Activated naive CD4-positive, alpha-beta T cell treated with anti-CD3 and anti-CD28 coated beads, Interleukin-2, amount 50 U/mL, for 16 hours (primary cell): ENCODE results near the gene AGMAT.

ENCODE experiments used
- DNase-seq: peaks from one replicate; pipeline ENCODE4 v3.0.0-alpha.2; 2020

The AGMAT gene

DNA sequence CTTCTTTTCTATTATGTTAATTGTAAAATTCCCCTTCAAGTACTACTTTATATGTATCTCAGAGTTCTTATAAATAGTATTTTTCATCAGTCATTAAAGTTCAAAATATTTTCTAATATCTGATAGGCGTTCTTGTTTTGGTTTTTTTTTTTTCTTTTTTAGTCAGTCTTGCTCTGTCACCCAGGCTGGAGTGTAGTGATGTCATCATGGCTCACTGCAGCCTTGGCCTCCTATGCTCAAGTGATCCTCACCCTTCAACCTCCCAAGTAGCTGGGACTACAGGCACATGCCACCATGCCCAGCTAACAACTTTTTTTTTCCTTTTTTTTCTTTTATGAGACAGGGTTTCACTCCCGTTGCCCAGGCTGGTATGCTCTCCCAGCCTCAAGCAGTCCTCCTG is 27.3 kb downstream of the AGMAT start:
- DNase-seq, result no peak

DNA sequence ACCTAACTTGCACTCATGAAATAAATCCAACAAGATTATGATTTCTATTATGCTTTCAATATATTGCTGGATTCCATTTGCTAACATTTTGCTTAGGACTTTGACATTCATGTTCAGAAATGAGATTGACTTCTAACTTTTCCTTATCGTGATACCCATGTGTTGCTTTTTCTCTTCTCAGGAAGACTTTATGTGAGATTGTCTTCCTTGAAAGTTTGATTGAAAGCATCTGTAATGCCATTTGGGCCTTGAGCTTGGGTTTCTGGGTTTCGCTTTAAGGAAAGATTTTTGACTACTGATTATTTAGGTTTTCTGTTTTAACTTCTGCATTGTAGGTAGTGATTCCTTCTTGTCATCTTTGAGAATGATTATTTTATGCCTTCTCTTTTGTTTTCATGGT is 27.8 kb downstream of the AGMAT start:
- no peak for DNase-seq

DNA sequence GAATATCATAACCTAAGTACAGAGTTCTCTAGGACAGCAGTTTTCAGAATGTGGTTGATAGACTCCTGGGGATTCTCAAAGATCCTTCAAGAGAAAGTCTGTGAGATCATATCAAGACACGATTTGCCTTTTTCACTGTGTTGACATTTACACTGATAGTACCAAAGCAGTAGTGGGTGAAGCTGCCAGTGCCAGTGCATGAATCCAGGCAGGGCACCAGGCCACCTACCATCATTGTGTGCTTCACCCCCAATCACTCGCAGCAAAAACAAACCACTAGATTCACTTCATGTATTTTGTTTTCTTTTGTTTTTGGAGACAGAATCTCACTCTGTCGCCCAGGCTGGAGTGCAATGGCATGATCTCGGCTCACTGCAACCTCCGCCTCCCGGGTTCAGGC is 34.3 kb downstream of the AGMAT start:
- DNase-seq, result no peak

DNA sequence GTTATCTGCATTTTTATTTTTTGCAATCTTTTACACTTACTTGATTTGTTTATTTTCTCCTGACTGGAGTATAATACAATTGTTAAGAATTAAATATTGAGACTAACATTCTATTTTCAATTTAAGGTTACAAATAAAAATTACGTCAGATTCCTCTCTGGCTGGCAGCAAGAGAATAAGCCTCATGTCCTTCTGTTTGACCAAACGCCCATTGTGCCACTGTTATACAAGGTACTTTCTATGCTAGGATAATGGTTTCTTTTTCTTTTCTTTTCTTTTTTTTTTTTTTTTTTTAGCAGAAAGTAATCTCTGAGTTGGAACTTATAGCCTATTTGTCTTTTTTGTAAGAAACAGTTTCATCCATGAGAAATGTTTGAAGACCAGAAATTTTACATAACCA is 38.2 kb downstream of the AGMAT start:
- no peak for DNase-seq

DNA sequence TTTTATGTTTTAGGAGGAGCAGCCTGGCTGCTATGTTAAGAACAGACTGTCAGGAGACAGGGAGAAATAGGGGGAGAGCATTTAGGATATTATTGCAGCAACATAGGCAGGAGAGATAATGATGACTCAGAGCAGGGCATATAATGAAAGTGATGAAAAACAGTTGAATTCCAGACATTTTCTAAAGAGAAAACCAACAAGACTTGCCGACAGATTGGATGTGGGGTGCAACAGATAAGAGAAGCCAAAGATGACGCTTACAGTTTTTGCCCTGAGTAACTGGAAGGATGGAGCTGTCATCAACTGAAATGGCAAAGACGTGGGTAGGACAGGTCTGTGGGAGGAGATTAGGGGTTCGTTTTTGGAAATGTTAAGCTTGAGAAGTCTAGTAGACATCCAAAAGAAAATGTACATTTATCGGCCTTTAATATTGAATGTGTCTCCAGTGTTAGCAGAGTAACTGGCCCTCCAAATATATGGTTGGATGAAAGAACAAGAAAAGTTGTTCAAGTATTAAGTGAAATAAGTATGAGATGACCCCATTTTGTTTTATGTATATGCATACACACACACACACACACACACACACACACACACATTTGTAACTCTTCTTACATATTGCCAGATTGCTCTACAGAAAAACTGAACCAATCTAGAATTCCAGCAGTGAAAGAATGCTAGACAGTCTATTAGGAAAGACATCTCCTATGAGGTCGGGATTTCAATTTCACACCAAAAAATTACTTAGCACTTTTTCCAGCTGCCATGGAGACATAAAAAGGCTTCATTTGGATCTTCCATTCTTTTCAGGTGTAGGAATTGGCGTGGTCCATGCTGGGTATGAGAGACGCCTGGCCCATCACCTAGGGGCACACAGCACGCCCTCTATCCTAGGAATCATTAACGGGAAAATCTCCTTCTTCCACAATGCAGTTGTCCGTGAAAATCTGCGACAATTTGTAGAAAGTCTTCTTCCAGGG is 41.0 kb downstream of the AGMAT start:
- DNase-seq, result no peak

DNA sequence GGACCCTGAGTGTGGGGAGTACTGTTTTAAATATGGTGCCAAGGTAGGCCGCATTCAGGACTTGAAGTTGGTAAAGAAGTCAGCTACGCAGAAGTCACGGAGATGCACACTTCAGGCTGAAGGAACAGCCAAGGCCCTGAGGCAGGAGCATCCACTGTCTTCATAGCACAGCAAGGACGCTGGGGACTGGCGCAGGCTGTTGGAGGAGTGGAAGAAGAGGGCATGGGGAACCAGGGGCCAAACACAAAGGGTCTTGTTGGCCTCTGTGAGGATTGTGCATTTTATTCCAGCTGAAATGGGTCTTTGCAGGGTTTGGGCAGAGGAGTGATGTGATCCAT is 41.6 kb downstream of the AGMAT start:
- DNase-seq, result no peak

DNA sequence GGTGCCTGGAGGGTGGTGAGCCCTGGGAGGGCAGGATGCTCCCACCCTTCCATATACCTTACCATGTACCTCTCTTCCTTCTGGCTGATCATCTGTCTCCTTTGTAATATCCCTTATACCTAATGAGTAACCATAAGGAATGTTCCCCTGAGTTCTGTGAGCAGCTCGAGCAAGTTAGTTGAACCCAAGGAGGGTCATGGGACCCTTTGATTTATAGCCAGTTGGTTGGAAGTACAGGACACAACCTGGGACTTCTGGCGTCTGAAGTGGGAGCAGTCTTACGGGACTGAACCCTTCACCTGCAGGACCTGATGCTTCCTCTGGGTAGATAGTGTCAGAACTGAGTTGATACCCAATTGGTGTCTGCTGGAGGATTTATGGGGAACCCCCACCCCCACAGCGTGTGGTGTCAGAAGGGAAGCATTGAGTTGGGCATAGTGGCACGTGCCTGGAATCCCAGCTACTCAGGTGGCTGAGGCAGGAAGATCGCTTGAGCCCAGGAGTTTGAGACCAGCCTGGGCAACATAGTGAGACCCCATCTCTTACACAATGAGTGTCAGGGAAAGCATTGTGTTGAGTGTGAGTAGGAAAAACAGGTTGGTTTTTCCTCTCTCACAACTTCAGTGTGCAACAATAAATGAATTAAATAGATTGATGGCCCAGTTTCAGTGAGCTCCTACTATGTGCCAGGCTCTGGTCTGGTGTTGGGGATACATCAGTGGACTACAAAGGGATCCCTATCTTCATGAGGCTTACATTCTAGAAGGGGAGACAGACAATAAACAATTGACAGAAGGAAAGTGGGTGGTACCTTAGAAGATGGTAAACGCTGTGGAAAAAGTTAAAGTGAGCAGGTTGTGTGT is 42.2 kb downstream of the AGMAT start:
- DNase-seq, result no peak

DNA sequence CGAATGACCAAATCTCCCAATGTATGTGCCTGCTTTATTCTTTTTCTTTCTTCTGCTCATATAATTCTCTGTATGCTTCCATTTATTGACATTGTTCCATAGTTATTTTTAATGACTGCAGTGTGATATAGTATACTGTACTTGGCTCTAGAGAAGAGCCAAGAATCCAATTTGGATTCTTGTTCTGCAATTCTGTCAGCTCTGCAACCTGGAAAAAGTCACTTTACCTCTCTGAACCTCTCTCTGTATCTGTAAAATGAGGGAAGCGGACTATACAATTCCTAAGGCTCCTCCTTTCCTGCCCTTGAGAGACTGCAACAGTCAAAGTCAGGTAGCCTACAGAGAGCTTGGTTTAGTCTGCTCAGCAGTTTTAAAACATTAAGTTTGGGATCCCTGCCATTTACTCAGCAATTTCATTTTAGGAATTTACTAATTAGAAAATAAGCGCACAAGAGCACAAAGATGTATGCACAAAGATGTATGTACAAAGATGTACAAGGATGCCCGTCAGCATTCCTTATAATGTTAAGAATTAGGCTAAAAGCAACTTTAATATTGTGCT is 43.5 kb downstream of the AGMAT start:
- no peak for DNase-seq

DNA sequence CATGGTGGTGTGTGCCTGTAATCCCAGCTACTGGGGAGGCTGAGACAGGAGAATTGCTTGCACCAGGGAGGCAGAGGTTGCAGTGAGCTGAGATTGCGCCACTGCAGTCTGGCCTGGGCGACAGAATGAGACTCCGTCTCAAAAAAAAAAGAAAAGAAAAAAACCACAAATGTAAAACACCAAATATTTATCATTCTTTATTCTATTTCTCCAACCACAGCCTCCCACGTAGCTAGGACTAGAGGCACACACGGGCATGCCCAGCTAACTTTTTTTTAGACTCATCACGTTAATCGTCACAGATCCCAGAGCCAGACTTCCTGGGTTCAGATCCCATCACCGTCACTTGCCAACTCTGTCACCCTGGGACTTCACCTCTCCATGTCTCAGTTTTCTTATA is 44.7 kb downstream of the AGMAT start:
- no peak for DNase-seq

DNA sequence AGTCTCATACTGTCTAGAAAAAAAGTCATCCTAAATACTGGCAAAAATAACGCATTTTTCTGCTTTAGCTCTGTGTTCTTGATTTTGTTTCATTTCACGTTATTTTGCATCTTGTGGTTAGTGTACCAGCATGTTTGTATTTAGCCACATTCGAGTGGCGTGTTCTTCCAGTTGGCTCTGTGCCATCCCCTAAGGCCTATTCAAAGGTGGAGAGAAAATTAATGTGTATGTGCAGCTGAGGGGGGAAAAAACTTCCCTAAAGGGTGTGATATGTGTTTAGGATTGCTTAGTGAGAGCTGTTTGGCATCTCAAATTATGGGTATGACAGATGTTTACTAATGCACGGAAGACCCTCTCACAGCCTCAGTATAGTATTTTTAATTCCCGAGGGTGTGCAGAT is 46.1 kb downstream of the AGMAT start:
- no peak for DNase-seq

DNA sequence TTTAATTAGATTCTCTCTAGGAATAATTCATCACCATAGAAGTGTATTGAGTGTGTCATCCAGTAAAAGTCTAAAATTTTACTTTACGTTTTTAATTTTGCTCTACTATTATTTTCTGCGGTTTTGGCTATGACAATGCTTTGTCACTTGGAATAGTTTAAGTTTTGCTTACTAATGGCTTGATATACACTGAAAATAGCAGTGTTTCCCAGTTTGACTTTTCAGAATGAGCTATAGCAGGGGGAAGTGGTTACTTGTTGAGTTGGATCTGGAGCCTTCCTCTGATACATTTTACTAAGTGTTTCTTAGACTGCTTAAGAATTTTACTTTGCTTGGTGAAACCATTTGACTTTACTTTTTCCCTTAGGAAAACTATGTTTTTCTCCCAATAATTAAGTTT is 53.2 kb downstream of the AGMAT start:
- DNase-seq, result no peak

DNA sequence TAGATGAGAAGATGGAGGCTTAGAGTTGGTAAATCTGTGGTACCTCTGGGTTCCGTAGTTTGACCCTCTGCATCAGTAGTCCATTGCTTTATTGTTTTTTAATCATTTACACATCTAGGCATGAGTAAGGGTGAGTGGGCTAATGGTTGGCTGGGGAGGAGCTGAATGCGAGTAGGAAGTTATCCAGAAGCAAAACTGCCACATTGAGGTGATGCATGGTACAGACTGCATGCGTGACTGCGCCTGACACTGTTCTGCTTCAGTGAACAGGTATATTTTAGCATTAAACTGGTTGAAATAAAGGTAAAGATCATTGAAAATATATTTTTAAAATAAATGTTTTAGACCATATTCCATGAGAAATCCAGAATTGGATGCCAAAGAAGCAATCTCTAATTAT is 53.8 kb downstream of the AGMAT start:
- no peak for DNase-seq

DNA sequence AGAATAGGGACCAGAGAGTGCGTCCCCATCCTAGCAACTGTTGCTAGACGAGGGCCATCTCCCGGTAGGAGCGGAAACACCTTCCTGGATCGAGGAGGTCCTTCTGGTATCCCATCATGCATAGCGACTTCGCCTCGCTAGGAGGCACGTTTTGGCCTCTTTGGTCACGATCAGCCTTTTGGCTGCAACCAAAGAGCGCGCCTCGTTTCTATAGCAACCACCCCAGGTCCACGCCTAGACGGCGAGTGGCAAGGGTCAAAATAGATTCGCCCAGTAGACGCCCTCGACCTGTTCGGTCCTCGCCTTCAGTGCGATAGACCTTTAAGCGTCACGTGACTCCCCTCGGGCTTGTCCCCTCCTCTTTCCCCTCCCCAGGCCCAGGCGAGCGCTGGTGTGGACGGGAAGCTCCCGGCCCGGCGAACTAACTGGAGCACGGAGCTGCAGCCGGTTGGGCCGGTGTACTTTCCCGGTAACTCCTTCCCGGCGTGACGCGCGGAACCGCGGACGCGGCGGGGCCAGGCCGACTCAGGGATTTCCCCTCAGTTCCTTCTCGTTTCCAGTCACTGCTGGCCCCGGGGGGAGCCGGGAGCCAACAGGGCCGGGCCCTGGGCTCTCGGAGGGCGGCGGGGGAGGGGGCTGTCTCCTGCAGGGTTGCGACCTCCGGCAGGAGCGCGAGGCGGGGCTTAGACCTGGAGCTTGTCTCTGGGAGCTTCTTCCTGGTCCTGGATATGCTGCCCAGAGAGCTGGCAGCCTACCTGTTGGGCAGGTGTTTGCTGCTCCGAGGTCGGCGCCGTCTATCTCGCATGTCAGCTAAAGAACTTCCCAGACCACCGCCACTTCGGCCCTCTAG is 58.1 kb downstream of the AGMAT start, which contains the start of gene DNAJC16:
TSS of gene DNAJC16 (plus strand) at position 359 of the 850 bp plus-strand sequence. CDS start 2,258 bp downstream, outside the sequence.
- DNase-seq, result peak; percentile 95

DNA sequence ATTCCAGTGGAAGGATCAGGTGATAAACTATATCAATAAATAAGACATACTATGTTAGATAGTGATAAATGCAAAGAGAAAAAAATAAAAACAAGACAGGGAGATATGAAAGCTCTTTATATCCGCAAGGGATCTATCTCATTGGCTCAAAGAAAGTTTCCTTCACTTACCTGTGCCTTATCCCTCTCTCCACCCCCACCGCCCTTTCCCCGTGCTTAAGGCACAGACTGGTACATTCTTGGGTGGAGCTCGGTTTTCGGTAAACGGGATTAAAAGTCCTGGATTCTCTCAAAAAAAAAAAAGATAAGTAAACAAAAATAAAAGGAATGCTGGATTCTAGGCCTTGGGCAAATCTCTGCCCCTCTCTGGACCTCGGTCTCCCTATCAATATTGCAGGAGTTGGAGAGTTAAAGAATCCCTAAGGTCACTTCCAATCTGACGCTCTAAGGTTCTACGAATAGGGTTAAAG is 58.8 kb downstream of the AGMAT start:
- DNase-seq, result peak; percentile 16

DNA sequence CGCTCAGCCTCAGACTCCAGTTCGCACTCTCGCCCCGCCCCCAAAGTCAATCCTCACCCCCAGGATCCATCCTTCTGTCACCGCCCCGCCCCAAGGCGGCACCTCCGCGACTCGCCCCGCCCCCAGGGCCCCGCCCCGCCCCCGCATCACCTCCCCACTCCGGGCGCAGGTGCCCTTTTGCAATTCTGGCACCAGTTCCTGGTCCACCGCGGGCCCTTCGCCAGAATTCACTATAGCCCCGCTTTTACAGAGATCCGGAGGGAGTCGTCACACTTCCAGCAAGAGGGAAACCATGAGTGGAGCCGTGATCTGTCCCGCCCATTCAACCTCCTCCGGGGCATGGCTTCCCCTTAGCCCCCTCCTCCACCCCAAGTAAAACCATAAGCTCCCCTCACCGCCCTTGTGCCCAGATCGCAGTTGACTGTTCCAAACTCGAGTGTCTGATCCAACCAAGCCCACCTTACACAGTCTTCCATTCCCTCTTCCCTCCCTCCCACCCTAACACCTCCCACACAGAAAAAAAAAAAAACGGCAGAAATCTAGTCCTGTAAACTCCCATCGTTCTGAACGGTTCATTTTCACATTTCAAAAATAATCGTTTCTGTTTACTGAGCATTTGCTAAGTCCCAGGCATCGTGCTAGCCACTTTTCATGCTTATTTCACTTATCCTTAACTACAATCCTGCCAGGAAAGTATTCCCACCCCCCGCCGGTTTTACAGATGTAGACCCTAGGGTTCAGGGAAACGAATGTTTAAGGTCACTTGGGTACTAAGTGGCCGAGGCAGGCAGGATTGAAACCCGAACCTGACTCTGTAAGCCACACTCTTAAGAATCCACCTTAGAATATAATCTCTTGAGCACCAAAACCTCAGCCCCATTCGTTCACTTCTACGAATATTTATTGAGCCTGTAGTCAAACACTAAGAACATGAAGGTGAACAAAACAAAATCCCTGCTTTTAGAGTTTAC is 59.5 kb downstream of the AGMAT start:
- DNase-seq, result peak; percentile 100

DNA sequence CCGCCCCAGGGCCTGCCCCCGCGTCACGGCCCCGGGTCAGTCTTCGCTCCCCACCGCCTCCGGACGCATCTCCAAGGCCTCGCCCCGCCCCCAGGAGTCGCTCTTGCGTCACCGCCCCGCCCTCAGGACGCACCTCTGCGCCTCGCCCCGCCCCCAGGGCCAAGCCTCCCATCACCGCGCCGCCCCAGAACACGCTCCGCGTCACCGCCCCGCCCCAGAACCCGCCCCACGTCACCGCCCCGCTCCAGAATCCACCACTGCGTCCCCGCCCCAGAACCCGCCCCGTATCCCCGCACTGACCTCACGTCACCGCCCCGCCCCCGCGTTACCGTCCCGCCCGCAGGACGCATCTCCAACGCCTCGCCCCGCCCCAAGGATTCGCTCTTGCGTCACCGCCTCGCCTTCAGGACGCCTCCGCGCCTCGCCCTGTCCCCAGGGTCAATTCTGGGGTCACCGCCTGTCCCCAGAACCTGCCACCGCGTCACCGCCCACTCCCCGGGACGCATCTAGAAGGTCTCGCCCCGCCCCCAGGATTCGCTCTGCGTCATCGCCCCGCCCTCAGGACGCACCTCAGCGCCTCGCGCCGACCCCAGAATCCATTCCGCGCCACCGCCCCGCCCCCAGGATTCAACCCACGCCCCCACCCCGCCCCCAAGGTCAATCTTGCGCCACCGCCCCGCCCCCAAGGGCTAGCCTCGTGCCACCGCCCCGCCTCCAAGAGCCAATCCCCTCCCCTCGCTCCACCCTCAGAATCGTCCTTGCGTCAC is 60.4 kb downstream of the AGMAT start:
- DNase-seq, result peak; percentile 99

DNA sequence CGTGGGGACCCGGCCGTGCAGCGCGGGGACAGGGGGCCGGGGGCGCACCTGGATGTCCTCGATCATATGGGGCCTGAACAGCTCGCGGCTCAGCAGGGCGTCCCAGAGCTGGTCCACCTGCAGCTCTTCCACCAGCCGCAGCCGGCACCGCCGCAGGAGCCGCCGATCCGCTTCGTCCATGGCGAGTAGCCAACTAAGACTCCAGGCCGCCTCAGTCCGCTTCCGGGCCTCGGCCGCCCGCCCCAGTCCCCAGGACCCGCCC is 60.9 kb downstream of the AGMAT start, which contains the start of gene CASP9:
TSS of gene CASP9 (minus strand) at position 195 of the 262 bp plus-strand sequence. CDS start at position 180, 15 bp downstream.
- no peak for DNase-seq

DNA sequence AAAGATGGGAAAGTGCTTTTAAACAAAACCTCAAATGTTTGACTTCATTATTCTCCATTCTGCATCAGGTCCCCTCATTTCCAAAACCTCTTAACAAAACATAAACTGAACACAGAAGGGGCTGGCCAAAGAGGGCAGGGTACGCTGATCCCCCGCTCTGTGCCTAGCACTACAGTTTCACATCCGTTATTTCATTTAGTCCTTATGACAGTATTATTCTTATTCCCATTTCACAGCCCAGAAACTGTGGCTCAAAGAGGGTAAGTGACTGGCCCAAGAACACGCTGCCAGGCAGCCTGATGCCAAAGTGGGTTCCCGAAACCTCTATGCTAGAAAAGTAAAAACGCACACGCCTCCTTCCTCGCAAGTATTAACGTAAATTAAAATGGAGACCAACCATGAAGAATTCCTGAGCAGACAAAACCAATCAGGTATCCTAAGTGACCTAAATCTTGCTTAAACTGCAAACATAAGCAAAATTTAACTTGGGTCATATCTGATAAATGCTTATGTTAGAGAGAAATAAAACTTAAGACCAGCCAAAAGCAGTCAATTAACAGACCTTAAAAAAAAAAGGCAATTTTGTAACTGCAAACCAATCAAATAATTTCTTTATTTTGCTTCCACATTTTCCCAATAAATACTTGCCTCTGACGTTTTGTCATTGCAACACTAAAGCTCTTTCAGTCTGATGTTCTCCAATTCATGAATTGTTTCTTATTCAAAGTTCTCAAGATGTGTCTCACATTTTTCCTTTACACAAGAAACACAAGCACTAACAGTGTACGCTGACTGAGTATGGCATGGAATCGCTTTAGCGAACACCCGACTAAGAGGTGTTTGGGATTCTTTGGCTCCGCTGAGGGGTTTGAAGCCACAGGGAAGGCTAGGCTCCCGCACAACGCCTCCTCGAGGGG is 61.5 kb downstream of the AGMAT start:
- DNase-seq, result no peak

DNA sequence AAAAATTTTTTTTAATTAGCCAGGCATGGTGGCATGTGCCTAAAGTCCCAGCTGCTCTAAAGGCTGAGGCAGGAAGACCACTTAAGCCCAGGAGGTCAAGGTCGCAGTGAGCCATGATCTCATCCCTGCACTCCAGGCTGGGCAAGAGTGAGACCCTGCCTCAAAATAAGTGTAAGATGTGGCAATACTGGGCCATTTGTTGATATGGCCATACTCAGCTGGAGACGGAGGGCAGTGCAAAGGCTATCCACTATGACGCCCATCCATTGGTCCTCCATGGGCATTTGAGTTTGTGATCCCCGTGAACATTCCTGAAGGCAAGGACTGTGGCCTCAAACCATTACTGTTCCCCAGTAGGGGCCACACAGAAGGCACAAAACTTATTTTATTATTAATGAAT is 62.3 kb downstream of the AGMAT start:
- DNase-seq, result no peak
